ENCODE measurements around the gene TRAK1.

- TF ChIP-seq POLR2A (IDR thresholded peaks at IDR 0.05; ENCODE audit: low read length): no peak
- no peak for TF ChIP-seq GATA1 (IDR thresholded peaks at IDR 0.05; ENCODE audit: low read depth, low read length)
These were observed 179.4 kb downstream of the TRAK1 start for GRCh38 chr3:42270561-42270960.
